GM23338 (cell line): ENCODE results near the gene P2RY6. TPM values are rescaled to one million over a fixed set of nuclear protein-coding genes. Genes with fewer than 3 reads are reported as not detected.

Experiments used
- ATAC-seq: fragments of 200-7000 bp; cut with Tn5 transposase; 3 replicates; pipeline ENCODE4 v1.9.1; 2020
- DNase-seq: peaks from one replicate; pipeline ENCODE4 v3.0.0-alpha.2; 2015; ENCODE audit warnings: low spot score
- H2AFZ ChIP-seq: fragments of 200-600 bp; sonication (generic); 2 replicates; pipeline ENCODE4 v1.8.0; 2016; ENCODE audit warnings: antibody characterized with exemption, mild to moderate bottlenecking, moderate library complexity
- H3F3A ChIP-seq: fragments of 200-600 bp; sonication (generic); replicated peaks from 2 replicates; pipeline ENCODE4 v1.8.0; 2017; ENCODE audit warnings: antibody characterized with exemption, mixed run types, low read depth
- H3K27ac ChIP-seq: fragments of 200-600 bp; sonication (generic); 2 replicates; pipeline ENCODE4 v1.6.1; 2016; ENCODE audit warnings: low read depth
- H3K27me3 ChIP-seq: fragments of 200-600 bp; sonication (generic); 2 replicates; pipeline ENCODE4 v1.8.0; 2016; ENCODE audit warnings: mild to moderate bottlenecking, mixed run types, moderate library complexity; ENCODE audit not compliant: insufficient read depth
- H3K36me3 ChIP-seq: fragments of 200-600 bp; sonication (generic); 2 replicates; pipeline ENCODE4 v1.8.0; 2016; ENCODE audit warnings: mild to moderate bottlenecking; ENCODE audit not compliant: insufficient read depth
- H3K4me1 ChIP-seq: fragments of 200-600 bp; sonication (generic); 2 replicates; pipeline ENCODE4 v1.8.0; 2016; ENCODE audit warnings: mild to moderate bottlenecking, moderate library complexity; ENCODE audit not compliant: insufficient read depth
- H3K4me2 ChIP-seq: fragments of 200-600 bp; sonication (generic); 2 replicates; pipeline ENCODE4 v1.7.1; 2017; ENCODE audit warnings: mixed run types
- H3K4me3 ChIP-seq: fragments of 200-600 bp; sonication (generic); 2 replicates; pipeline ENCODE4 v1.6.1; 2016; ENCODE audit warnings: mixed run types
- H3K79me2 ChIP-seq: fragments of 200-600 bp; sonication (generic); replicated peaks from 2 replicates; pipeline ENCODE4 v1.8.0; 2017; ENCODE audit warnings: mild to moderate bottlenecking; ENCODE audit not compliant: insufficient read depth
- H3K9me2 ChIP-seq: fragments of 200-600 bp; sonication (generic); 2 replicates; pipeline ENCODE4 v1.8.0; 2017; ENCODE audit not compliant: insufficient read depth
- H4K20me1 ChIP-seq: fragments of 200-600 bp; sonication (generic); replicated peaks from 2 replicates; pipeline ENCODE4 v1.8.0; 2017; ENCODE audit warnings: mild to moderate bottlenecking; ENCODE audit not compliant: insufficient read depth
- H3K27ac Mint-ChIP-seq: 2 replicates; pipeline ENCODE4 v1.8.0; 2020; ENCODE audit warnings: inconsistent platforms, mild to moderate bottlenecking, moderate library complexity, mixed read lengths
- H3K27me3 Mint-ChIP-seq: 3 replicates; pipeline ENCODE4 v1.8.0; 2022; ENCODE audit warnings: low read depth, mild to moderate bottlenecking, moderate library complexity, mixed read lengths, inconsistent platforms; ENCODE audit not compliant: insufficient read depth, poor library complexity
- H3K36me3 Mint-ChIP-seq: 3 replicates; pipeline ENCODE4 v1.8.0; 2021; ENCODE audit warnings: low read depth, mild to moderate bottlenecking, inconsistent platforms, moderate library complexity, mixed read lengths
- H3K4me1 Mint-ChIP-seq: 3 replicates; pipeline ENCODE4 v1.8.0; 2020; ENCODE audit warnings: mild to moderate bottlenecking, inconsistent platforms, mixed read lengths
- H3K4me3 Mint-ChIP-seq: 3 replicates; pipeline ENCODE4 v1.8.0; 2021; ENCODE audit warnings: moderate library complexity, mild to moderate bottlenecking, inconsistent platforms, mixed read lengths
- H3K9me3 Mint-ChIP-seq: 3 replicates; pipeline ENCODE4 v1.8.0; 2020; ENCODE audit warnings: moderate library complexity, mild to moderate bottlenecking, inconsistent platforms, mixed read lengths
- CREB1 ChIP-seq: fragments of 250-450 bp; sonication (Bioruptor Pico); IDR thresholded peaks from 2 replicates; pipeline ENCODE4 v1.5.0; 2020; ENCODE audit warnings: low read depth, mild to moderate bottlenecking, moderate library complexity
- CTCF ChIP-seq, 2 experiments: fragments of 200-600 bp in 1 of 2; sonication (generic) in 1 of 2; conservative IDR thresholded peaks; 2 replicates each; pipeline versions ENCODE4 v1.5.1 to v1.6.1; 2016 to 2017; ENCODE audit warnings: antibody characterized with exemption in 2 of 2, low read depth in 2 of 2, mild to moderate bottlenecking in 2 of 2, moderate library complexity in 1 of 2
- ETS1 ChIP-seq: IDR thresholded peaks from 2 replicates; pipeline ENCODE4 v1.6.1; 2016; ENCODE audit warnings: antibody characterized with exemption
- EZH2 ChIP-seq: fragments of 200-600 bp; sonication (generic); IDR thresholded peaks from one replicate; pipeline ENCODE4 v1.8.0; 2017; ENCODE audit warnings: antibody characterized with exemption, mild to moderate bottlenecking, low read depth; ENCODE audit not compliant: unreplicated experiment
- EZH2phosphoT487 ChIP-seq: fragments of 200-600 bp; sonication (generic); IDR thresholded peaks from one replicate; pipeline ENCODE4 v1.8.1; 2018; ENCODE audit warnings: antibody characterized with exemption; ENCODE audit not compliant: unreplicated experiment
- JUNB ChIP-seq: IDR thresholded peaks from one replicate; pipeline ENCODE4 v1.6.1; 2016; ENCODE audit warnings: antibody characterized with exemption; ENCODE audit not compliant: unreplicated experiment
- NANOG ChIP-seq: IDR thresholded peaks from 2 replicates; pipeline ENCODE4 v1.6.1; 2016; ENCODE audit warnings: antibody characterized with exemption, borderline replicate concordance
- POLR2AphosphoS5 ChIP-seq: IDR thresholded peaks from 2 replicates; pipeline ENCODE4 v1.6.1; 2016; ENCODE audit warnings: antibody characterized with exemption, low read depth
- REST ChIP-seq: IDR thresholded peaks from one replicate; pipeline ENCODE4 v1.6.1; 2018; ENCODE audit warnings: antibody characterized with exemption; ENCODE audit not compliant: unreplicated experiment
- STAT1 ChIP-seq: IDR thresholded peaks from one replicate; pipeline ENCODE4 v1.6.1; 2016; ENCODE audit warnings: antibody characterized with exemption; ENCODE audit not compliant: unreplicated experiment
- ZNF114 ChIP-seq: fragments of 250-450 bp; sonication (Bioruptor Pico); IDR thresholded peaks from 2 replicates; pipeline ENCODE4 v1.5.0; 2020; ENCODE audit warnings: mild to moderate bottlenecking, moderate library complexity
- ZNF331 ChIP-seq: fragments of 250-450 bp; sonication (Bioruptor Pico); IDR thresholded peaks from 2 replicates; pipeline ENCODE4 v1.5.0; 2020; ENCODE audit warnings: low read depth, mild to moderate bottlenecking, moderate library complexity
- ZNF462 ChIP-seq: fragments of 250-450 bp; sonication (Bioruptor Pico); IDR thresholded peaks from 2 replicates; pipeline ENCODE4 v1.5.0; 2020; ENCODE audit warnings: mild to moderate bottlenecking, moderate library complexity
- polyA plus RNA-seq: library from polyadenylated mRNA; unstranded; fragments of >200 nt; fragmentation: Nextera tagmentation; extraction: Ambion mirVana; gene quantifications from 2 replicates; pipeline ENCODE4 v1.2.1, GENCODE V29; 2016
- total RNA-seq: library from RNA; depleted of rRNA; stranded (reverse); fragments of >200 nt; shearing (Covaris generic); gene quantifications from 2 replicates; pipeline ENCODE4 v1.2.3, GENCODE V29; 2014

Gene P2RY6
- total and polyA plus RNA-seq, 2 experiments from 2014 or later, result not detected

- no peak overlapping the region for H3K4me3 ChIP-seq
- TF ChIP-seq EZH2, result no peak
- TF ChIP-seq ZNF114, result no peak
- TF ChIP-seq ZNF331 (CRISPR knock-in tag), result no peak
- no peak for TF ChIP-seq STAT1
- no peak for TF ChIP-seq POLR2AphosphoS5
- TF ChIP-seq NANOG, result no peak
- no peak for TF ChIP-seq CREB1 (CRISPR knock-in tag)
- no peak for TF ChIP-seq CTCF (conservative IDR thresholded peaks at IDR 0.05; ENCODE audit: low read depth in 2 of 2)
- no peak for TF ChIP-seq REST
- TF ChIP-seq ETS1, result no peak
- no peak for TF ChIP-seq EZH2phosphoT487
- no peak for TF ChIP-seq ZNF462 (CRISPR knock-in tag)
- TF ChIP-seq JUNB, result no peak
- Mint-ChIP-seq H3K27ac (no peak overlapping the region), H3K4me1 (peaks cover 28% of the 10 kb centered on the region), H3K27me3 (peaks cover 27% of the 10 kb centered on the region), H3K4me3 (no peak overlapping the region), H3K36me3 (peaks cover 7% of the 10 kb centered on the region), H3K9me3 (no peaks in the 10 kb centered on the region)
- peak; percentile 50 for DNase-seq
- peaks cover 11% of the 10 kb centered on the region for H3K27me3 ChIP-seq
- H3F3A ChIP-seq, result no peaks in the 10 kb centered on the region
- H3K36me3 ChIP-seq, result no peaks in the 10 kb centered on the region
- H3K9me2 ChIP-seq, result no peaks in the 10 kb centered on the region
- H3K4me1 ChIP-seq, result peaks cover 3% of the 10 kb centered on the region; the same call in 1 of the 2 replicates
- no peak overlapping the region for H2AFZ ChIP-seq
- no peak overlapping the region for H3K27ac ChIP-seq
- H4K20me1 ChIP-seq, result peaks cover 23% of the 10 kb centered on the region
- 0 out of 2 replicates have a peak, but pooled peaks cover 8% of the 10 kb centered on the region for H3K79me2 ChIP-seq
- peak; percentile 20 for ATAC-seq
- H3K4me2 ChIP-seq, result no peak overlapping the region
Measured at GRCh38 chr11:73314117-73314961, 42.2 kb downstream of the P2RY6 start.
